GM12892 (cell line): ENCODE data around the gene ZNF799.

ENCODE experiments used
- POLR2AphosphoS5 ChIP-seq: IDR thresholded peaks from 2 replicates; pipeline ENCODE4 v1.6.1; 2011; ENCODE audit warnings: low read depth, low read length, control low read depth
- TAF1 ChIP-seq: IDR thresholded peaks from 2 replicates; pipeline ENCODE4 v1.6.1; 2011; ENCODE audit warnings: low read depth, mild to moderate bottlenecking, control low read depth, low read length, borderline replicate concordance

GRCh38 chr19:12440541-12441316 is 39.7 kb upstream of the ZNF799 start, which contains the start of gene ZNF443:
- TF ChIP-seq POLR2AphosphoS5 (no peak), TAF1 (no peak)
